ENCODE results near the gene HIPK4.

The HIPK4 gene

GRCh38 chr19:40367577-40368434 is 22.2 kb downstream of the HIPK4 start:
- DNase-seq (ENCODE audit: low read depth in 2 of 2): no peak

GRCh38 chr19:40366697-40367561 is 23.1 kb downstream of the HIPK4 start:
- no peak for DNase-seq (ENCODE audit: low read depth in 2 of 2)

DNA sequence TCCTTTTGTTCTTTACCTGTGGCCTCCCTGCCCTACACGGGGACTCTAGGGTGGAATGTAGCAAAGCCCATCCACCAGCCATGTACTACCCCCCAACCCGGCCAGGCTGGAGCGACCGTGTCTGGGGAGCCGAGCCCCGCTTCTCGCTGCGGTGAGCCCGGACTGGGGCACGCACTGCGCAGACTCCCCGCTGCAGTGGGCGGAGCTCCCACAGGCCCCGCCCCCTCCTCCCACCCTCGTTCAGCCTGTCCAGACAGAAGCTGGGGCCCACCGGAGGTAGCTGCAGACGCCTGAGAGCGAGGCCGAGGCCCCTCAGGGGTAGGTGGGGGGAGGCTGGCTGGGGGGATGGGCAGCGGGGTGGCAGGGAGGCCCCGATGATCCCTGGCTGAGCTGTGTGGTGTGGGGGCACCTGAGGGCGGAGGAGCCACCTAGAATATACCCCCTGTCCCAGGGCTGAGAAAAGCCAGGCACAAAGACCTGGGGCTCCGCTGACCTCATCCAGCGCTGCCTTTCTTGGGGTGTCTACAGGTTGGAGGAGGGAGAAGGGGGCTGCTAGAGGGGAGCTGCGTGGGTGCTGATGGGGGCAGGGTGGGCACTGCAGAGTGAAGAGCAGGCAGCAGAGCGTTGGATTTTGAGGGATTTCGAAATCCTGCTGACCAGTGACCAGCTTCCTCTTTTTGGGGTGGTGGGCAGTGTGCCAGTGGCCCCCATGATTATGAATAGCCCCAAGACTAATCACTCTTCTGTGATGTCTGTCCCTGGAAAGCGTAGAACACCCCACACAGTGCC is 24.2 kb downstream of the HIPK4 start:
- peak in 1 of 2 donors; percentile 32 for DNase-seq (ENCODE audit: low read depth in 2 of 2)

- no peak for DNase-seq (ENCODE audit: low read depth in 2 of 2)
These were observed 25.0 kb downstream of the HIPK4 start for GRCh38 chr19:40365010-40365409.

GRCh38 chr19:40363069-40363468 is 26.9 kb downstream of the HIPK4 start:
- DNase-seq (ENCODE audit: low read depth in 2 of 2): no peak

- DNase-seq (ENCODE audit: low read depth in 2 of 2): no peak
These were observed 27.8 kb downstream of the HIPK4 start for GRCh38 chr19:40362160-40362559.

- no peak for DNase-seq (ENCODE audit: low read depth in 2 of 2)
These were observed 29.2 kb downstream of the HIPK4 start for GRCh38 chr19:40360708-40361241.

DNA sequence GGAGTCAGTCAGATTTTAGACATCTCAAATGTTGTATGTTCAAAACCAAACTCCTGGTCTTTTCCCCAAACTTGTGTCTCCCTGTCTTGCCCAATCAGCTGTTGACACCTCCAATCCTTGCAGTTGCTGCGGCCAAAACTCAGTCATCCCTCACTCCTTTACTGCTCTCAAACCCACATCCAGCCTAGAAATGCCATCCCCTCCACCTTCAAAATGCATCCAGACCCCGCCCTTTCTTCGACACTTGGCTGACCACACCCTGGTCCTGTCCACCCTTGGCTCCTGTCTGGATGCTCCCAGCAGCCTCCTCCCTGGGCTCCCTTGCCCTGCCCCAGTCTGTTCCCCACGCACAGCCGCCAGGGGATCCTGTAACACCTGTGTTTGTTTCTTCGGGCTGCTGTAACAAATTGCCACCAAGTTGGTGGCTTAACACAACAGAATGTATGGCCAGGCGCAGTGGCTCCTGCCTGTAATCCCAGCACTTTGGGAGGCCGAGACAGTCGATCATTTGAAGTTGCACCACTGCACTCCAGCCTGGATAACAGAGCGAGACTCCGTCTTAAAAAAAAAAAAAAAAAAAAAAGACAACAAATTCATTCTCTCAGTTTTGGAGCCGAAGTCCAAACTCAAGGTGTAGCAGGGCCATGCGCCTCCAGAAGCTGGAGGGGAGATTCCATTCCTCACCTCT is 29.8 kb downstream of the HIPK4 start:
- DNase-seq (ENCODE audit: low read depth in 2 of 2): no peak

DNA sequence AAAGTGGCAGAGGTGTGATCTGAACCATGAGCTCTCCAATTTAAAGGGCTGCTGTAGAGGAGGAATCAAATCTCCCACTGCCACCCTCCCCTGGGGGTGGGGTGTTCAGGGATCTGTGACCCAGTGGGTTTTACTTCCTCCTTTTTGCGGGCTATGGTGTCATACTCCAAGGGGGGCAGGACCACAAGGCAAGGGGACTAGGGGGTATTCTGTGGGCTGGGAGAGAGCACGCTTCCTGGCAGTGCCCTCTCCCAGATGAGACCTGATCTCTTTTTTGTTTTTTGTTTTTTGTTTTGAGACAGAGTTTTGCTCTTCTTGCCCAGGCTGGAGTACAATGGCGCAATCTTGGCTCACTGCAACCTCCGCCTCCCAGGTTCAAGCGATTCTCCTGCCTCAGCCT is 31.2 kb downstream of the HIPK4 start:
- no peak for DNase-seq (ENCODE audit: low read depth in 2 of 2)

GRCh38 chr19:40357640-40358039 is 32.3 kb downstream of the HIPK4 start:
- no peak for DNase-seq (ENCODE audit: low read depth in 2 of 2)

GRCh38 chr19:40356681-40357595 is 33.0 kb downstream of the HIPK4 start:
- DNase-seq (ENCODE audit: low read depth in 2 of 2): no peak

- no peak for DNase-seq (ENCODE audit: low read depth in 2 of 2)
These were observed 33.9 kb downstream of the HIPK4 start for GRCh38 chr19:40355975-40356680.

DNA sequence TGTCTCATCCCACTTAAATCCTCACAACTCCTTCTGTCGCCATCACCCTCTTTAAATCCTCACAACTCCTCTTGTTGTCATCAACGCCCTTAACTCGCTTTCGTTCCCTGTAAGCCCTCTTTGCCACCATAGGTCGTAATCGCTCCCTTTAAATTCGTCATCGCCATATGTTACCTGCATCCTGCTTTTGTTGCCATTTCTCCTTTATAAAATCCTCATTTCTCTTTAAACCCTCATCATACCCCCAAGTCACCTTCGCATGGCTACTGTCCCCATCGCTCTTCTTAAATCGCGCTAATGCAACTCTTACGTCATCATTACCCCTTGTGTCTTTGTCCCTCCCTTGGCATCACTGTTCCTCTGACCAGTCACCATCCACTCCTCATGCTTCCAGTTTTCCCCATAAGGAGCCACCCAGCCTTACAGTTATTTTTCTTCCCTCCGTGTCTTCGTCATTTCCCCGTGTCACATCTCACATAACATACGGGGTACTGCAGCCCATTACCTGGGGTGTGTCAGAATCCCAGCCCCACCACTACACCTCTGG is 40.9 kb downstream of the HIPK4 start:
- DNase-seq (ENCODE audit: low read depth in 2 of 2): no peak

- DNase-seq (ENCODE audit: low read depth in 2 of 2): peak; percentile 98 to 99
These were observed 41.7 kb downstream of the HIPK4 start, which contains the start of the genes C19orf47 and PLD3 for GRCh38 chr19:40348125-40348913. C19orf47 (minus strand) TSS chr19:40348397; CDS start chr19:40341857, 6,540 bp downstream. PLD3 (plus strand) TSS chr19:40348695; CDS start chr19:40366484, 17,789 bp downstream.

GRCh38 chr19:40344422-40344821 is 45.6 kb downstream of the HIPK4 start:
- DNase-seq (ENCODE audit: low read depth in 2 of 2): no peak

GRCh38 chr19:40342644-40343311 is 47.2 kb downstream of the HIPK4 start:
- DNase-seq (ENCODE audit: low read depth in 2 of 2): no peak
